NCI-H774 (cell line): Measurements from ENCODE around the gene PRMT1.
"Not testable (repeated sequence)": the region's sequence is repeated elsewhere in the genome, so short reads cannot be mapped to it uniquely, and the experiment has no call there.

ENCODE experiments used
- DNase-seq: peaks from one replicate; lab custom pipeline; 2025; lab: John Stamatoyannopoulos, UW

PRMT1 gene

DNA sequence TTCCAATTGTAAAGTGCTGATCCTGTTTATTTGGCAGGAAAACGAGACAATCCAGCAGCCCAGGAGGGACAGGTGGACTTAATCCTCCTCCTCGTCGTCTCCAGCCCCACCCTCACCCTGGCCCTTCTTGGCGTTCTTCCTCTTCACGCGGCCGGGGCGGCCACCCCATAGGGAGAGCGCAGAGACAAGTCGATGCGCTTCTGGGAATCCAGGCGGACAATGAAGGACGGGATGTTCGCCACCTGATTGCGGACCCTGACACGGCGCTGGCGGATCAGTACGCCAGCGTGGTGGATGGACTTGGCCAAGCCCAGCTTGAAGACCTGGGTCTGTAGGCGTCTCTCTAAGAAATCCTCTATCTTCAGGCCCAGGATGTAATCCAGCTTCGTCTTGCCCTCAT lies 42.3 kb downstream of the PRMT1 start:
- not testable (repeated sequence) for DNase-seq

DNA sequence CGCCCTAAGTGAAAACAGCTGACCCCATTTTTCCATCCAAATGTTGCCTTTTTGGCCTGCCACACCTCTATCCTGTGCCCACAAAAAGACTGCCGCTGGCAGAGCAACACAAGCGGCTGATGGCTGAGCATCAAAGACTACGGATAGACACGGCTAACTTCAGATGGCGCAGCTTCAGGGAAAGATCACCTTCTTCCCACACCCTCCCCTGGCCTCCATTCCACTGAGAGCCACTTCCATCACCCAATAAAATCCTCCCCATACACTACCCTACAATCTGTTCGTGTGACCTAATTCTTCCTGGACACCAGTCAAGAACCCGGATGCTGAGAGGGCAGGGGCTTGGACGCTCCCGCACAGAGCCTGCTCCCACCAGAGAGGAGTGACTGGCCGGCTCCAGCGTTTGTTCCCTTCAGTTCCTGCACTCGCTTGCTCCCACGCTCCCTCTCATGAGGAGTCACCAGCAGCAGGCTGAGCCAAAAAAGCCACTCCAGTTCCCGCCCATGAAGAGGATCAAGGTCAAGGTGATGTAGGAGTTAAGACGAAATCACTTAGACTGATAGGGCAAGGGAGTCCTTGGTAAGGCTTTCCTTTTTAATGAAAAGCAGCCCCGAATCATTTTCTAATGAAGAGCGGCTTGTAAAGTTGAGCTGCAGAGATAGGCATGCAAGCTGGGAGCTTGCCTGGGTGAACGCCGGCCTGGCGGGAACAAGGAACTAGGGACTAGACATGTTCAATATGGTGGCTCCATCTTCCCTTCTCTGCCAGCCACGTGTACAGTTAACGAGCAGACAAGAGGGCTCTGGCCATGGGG lies 50.4 kb downstream of the PRMT1 start:
- DNase-seq = no peak

DNA sequence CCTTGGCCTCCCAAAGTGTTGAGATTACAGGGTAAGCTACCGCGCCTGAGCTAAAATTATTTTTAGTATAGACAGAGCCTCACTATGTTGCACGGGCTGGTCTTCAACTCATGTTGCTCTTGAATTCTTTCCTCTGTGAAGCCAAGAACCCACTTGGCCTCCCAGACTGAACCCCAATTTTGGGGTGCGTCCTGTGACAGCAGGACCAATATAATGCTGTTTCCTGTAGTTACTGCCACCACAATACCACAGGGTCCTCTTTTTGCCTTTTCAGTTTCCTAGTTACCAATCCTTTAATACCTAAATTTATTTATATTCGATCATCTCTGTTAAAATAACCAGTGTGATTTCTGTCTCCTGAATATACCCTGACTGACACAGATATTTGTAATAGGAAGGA lies 53.1 kb downstream of the PRMT1 start:
- no peak for DNase-seq
